ENCODE measurements around the gene WASL. TPM values are rescaled to one million over a fixed set of nuclear protein-coding genes. Genes with fewer than 3 reads are reported as not detected.

Gene WASL
- total RNA-seq, 1 donor: 22.5 TPM

- H3K4me3 ChIP-seq (ENCODE audit: low read depth, low read length): no peak overlapping the region
- no peak for DNase-seq (ENCODE audit: low read depth)
- TF ChIP-seq, protein P1, sequence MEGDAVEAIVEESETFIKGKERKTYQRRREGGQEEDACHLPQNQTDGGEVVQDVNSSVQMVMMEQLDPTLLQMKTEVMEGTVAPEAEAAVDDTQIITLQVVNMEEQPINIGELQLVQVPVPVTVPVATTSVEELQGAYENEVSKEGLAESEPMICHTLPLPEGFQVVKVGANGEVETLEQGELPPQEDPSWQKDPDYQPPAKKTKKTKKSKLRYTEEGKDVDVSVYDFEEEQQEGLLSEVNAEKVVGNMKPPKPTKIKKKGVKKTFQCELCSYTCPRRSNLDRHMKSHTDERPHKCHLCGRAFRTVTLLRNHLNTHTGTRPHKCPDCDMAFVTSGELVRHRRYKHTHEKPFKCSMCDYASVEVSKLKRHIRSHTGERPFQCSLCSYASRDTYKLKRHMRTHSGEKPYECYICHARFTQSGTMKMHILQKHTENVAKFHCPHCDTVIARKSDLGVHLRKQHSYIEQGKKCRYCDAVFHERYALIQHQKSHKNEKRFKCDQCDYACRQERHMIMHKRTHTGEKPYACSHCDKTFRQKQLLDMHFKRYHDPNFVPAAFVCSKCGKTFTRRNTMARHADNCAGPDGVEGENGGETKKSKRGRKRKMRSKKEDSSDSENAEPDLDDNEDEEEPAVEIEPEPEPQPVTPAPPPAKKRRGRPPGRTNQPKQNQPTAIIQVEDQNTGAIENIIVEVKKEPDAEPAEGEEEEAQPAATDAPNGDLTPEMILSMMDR (IDR thresholded peaks at IDR 0.05; ENCODE audit: insufficient read depth, low read depth, low read length): no peak
These were observed 41.0 kb upstream of the WASL start for GRCh38 chr7:123789817-123790216.

DNA sequence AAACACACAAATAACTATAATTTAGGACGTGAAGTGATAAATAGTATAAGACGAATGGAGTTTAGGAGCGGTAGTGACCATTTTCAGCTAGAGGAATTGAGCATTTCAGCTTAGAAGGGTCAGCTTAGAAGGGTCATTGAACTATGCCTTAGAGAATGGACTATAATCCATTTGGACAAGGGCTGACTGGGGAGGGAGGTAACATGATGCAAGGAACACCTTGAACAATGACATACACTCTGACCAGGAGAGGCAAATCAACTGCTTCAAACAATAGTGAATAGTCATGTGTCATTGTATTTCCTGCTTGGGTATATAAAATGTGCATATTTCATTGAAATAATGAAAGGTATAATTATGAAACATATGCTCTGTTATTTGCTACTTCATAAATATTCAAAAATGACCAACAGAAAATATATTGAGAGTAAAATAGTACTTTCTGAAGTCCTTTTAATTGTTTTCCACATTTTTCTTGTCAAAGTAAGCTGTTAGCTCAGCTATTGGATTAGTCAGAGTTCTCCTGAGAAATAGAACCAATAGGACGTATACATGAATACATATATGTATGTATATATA is 40.5 kb upstream of the WASL start:
- TF ChIP-seq, protein P1 (IDR thresholded peaks at IDR 0.05; ENCODE audit: insufficient read depth, low read depth, low read length): no peak
- no peak for DNase-seq (ENCODE audit: low read depth)
- no peak overlapping the region for H3K4me3 ChIP-seq (ENCODE audit: low read depth, low read length)

DNA sequence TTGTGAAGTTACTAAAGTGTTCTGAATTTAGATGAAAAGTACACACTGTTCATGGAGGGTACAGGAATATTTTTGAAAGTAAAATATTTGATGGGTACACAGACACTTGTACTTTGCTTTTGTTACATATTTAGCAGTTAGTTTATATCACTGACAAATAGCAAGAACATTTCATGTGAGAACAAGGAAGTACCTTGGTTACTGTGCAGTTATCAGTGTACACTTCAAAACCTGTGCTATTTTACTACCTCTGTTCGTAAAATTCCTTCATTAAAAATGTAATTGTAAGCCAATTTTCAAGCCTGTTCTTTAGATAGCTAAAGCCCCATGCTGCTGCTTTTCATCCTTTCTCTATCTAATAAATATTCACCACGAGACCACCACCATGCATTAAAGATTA is 39.8 kb upstream of the WASL start:
- H3K4me3 ChIP-seq (ENCODE audit: low read depth, low read length): no peak overlapping the region
- TF ChIP-seq, protein P1 (IDR thresholded peaks at IDR 0.05; ENCODE audit: insufficient read depth, low read depth, low read length): no peak
- DNase-seq (ENCODE audit: low read depth): no peak

- no peak overlapping the region for H3K4me3 ChIP-seq (ENCODE audit: low read depth, low read length)
- DNase-seq (ENCODE audit: low read depth): peak; percentile 29
- TF ChIP-seq, protein P1 (IDR thresholded peaks at IDR 0.05; ENCODE audit: insufficient read depth, low read depth, low read length): no peak
These were observed 38.6 kb upstream of the WASL start for GRCh38 chr7:123787220-123788007.

DNA sequence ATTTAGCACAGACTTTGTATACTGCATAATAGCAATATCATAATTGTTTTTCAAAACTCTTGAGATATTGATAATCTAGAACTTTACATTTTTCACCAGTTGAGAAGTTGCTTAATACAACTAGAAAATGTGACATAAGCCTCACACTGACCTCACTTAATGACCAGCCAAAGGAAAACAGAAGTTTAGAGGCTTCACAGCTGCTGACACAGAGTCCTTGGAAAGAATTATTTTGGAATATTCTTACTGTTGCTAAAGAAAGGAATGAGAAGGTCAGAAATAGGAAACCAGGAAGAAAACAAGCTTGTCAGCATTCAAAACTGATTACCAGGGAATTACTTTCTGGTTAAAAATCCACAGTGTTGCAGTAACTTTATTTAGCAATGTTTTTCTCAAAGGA is 35.5 kb upstream of the WASL start:
- peak; percentile 82 for DNase-seq (ENCODE audit: low read depth)
- TF ChIP-seq, protein P1 (IDR thresholded peaks at IDR 0.05; ENCODE audit: insufficient read depth, low read depth, low read length): no peak
- no peak overlapping the region for H3K4me3 ChIP-seq (ENCODE audit: low read depth, low read length)

GRCh38 chr7:123783820-123784219 is 35.0 kb upstream of the WASL start:
- TF ChIP-seq, protein P1 (IDR thresholded peaks at IDR 0.05; ENCODE audit: insufficient read depth, low read depth, low read length): no peak
- no peak overlapping the region for H3K4me3 ChIP-seq (ENCODE audit: low read depth, low read length)
- DNase-seq (ENCODE audit: low read depth): no peak

Data from fibroblast of villous mesenchyme (primary cell).